HUES6 (cell line): ENCODE results near the gene EIF4G1.
"Not testable (repeated sequence)": the region's sequence is repeated elsewhere in the genome, so short reads cannot be mapped to it uniquely, and the experiment has no call there.

Experiments
- H3K27ac ChIP-seq: 2 replicates; pipeline ENCODE4 v1.7.0; 2013; ENCODE audit warnings: low read depth, mild to moderate bottlenecking, low read length, inconsistent platforms
- H3K27me3 ChIP-seq: 2 replicates; pipeline ENCODE4 v1.6.1; 2013; ENCODE audit warnings: low read length; ENCODE audit not compliant: control insufficient read depth, insufficient read depth
- H3K36me3 ChIP-seq: 2 replicates; pipeline ENCODE4 v1.6.1; 2013; ENCODE audit warnings: low read length; ENCODE audit not compliant: control insufficient read depth, insufficient read depth
- H3K4me1 ChIP-seq: 2 replicates; pipeline ENCODE4 v1.6.1; 2013; ENCODE audit warnings: low read length; ENCODE audit not compliant: control insufficient read depth, insufficient read depth
- H3K4me3 ChIP-seq: 2 replicates; pipeline ENCODE4 v1.5.1; 2013; ENCODE audit warnings: low read depth, low read length
- H3K9ac ChIP-seq: one replicate; pipeline ENCODE4 v1.6.1; 2013; ENCODE audit warnings: mild to moderate bottlenecking, low read length
- H3K9me3 ChIP-seq: 2 replicates; pipeline ENCODE4 v1.6.1; 2013; ENCODE audit warnings: low read depth, low read length; ENCODE audit not compliant: control insufficient read depth, insufficient read depth

Gene EIF4G1

GRCh38 chr3:184335291-184335660 is 20.9 kb downstream of the EIF4G1 start:
- Histone ChIP-seq H3K36me3 (peaks cover 45% of the 10 kb centered on the region), H3K27me3 (no peaks in the 10 kb centered on the region), H3K9ac (peak overlapping the region; percentile 1), H3K4me3 (peak overlapping the region; percentile 88), H3K9me3 (no peaks in the 10 kb centered on the region), H3K4me1 (peaks cover 20% of the 10 kb centered on the region), H3K27ac (peak overlapping the region; percentile 14; the same call in 1 of the 2 replicates)

DNA sequence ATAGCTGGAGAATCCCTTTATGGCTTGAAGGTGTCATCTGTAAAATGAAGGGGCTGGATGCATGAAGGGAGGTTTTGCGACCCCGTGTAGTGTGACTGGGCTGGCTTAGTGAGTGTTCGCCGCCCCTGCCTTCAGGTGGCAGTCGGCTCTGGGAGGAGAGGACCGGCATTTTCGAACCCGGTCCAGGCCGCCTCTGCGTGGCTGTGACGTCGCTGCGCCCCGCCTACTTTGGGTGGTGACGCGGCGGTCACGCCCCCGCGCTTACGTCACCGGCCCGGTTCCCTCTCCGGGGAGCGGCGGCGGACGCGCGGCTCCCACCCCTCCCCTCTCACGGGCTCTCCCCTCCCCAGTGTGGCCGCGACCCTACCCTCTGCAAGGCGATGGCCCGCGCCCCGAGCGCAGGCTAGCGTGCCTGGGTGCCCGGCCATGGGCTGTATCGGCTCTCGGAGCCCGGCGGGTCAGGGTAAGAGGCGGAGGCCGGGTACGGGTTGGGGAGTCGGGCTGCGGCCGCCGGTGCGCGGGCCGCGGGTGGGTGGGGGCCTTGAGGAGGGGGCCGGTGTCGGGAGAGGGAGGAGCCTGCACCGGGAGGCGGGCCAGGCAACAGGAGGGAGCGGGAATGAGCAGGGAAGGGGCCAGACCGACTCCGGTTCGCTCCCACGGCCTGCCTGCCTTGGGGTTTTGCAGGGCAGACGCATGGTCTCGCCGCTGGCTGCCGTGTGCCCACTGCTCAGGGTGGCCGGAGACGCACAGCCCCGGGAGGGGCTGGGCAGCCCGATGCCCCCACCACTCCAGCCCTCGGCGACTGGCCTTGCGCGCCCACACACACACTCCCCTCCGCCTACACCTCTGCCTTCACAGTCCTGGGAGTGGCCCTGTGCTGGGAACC is 21.5 kb downstream of the EIF4G1 start:
- peaks cover 24% of the 10 kb centered on the region for H3K4me1 ChIP-seq
- H3K27ac ChIP-seq: peak overlapping the region; percentile 75; the same call in 1 of the 2 replicates
- peak overlapping the region; percentile 84 for H3K9ac ChIP-seq
- H3K4me3 ChIP-seq: peak overlapping the region; percentile 88
- no peaks in the 10 kb centered on the region for H3K27me3 ChIP-seq
- H3K36me3 ChIP-seq: peaks cover 40% of the 10 kb centered on the region
- no peaks in the 10 kb centered on the region for H3K9me3 ChIP-seq

DNA sequence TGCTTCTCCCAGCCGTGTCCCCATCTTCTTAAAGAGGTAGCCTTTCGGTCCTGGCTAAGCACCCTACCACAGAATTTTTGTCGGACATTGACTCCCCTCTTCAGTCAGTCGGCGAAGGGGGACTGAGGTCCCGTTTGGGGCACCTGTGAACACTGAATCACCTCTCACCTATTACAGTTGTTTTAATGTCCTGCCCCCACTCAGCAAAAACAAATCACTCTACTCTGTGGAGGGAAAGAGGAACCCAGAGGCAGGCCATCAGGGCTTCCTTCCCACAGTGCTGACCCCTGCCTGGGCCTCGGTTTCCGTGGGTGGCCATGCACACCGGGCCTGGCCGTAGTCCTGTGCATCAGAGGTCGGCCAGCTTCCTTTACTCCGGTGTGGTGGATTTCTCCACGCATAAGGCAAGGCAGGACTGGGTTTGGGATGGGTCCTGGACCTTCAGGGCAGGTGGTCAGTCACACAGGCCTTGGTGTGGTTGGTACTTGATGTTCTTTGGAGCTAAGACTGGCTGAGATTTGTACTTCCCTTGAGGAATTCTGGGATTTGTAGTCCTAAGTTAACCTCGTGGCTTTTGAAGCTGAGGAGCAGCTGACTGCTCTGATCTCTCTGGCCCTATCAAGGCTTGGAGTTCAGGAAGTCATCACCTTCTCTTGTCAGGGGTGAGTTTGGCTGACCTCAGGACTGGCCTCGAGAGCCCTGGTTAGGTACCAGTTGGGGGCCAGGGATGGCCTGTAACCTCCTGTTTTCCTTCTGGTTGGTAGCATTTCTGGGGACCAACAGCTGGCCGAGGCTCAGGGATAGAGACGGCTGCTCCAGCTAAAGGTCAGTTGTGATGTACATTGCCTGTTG is 22.4 kb downstream of the EIF4G1 start:
- H3K4me3 ChIP-seq: peak overlapping the region; percentile 88
- peaks cover 35% of the 10 kb centered on the region for H3K36me3 ChIP-seq
- H3K9ac ChIP-seq: peak overlapping the region; percentile 84
- no peaks in the 10 kb centered on the region for H3K9me3 ChIP-seq
- no peaks in the 10 kb centered on the region for H3K27me3 ChIP-seq
- H3K4me1 ChIP-seq: peaks cover 25% of the 10 kb centered on the region
- H3K27ac ChIP-seq: peak overlapping the region; percentile 75; the same call in 1 of the 2 replicates

GRCh38 chr3:184337399-184337714 is 23.0 kb downstream of the EIF4G1 start, which contains the start of gene FAM131A:
FAM131A (plus strand) TSS chr3:184337600; CDS start chr3:184337631, 31 bp downstream.
- H3K27ac ChIP-seq: peak within 1 kb of the TSS; percentile 75; the same call in 1 of the 2 replicates
- peaks cover 32% of the 10 kb centered on the region for H3K36me3 ChIP-seq
- no peaks in the 10 kb centered on the region for H3K9me3 ChIP-seq
- H3K9ac ChIP-seq: peak within 1 kb of the TSS; percentile 84
- H3K4me1 ChIP-seq: peaks cover 25% of the 10 kb centered on the region
- no peaks in the 10 kb centered on the region for H3K27me3 ChIP-seq
- H3K4me3 ChIP-seq: peak within 1 kb of the TSS; percentile 88

DNA sequence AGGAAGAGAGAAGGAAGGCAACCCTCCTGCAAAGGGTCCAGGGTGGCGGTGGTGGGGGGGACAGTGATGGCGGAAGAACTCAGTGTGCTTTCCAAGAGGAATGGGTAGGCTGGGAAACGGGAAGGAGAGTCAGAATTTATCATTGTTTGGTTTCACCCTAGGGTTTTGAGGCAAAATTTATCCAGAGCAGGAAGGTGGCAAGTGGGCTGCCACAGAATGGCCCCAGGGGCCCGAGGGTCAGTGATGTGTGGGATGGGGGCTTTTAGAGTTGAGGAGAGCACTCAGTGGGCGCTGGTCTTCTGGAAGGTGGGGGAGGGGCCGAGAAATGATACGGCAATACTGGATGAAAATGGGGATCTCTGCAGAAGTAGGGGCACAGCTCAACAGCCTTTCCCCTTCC is 23.6 kb downstream of the EIF4G1 start:
- Histone ChIP-seq H3K27me3 (no peaks in the 10 kb centered on the region), H3K4me3 (peak overlapping the region; percentile 47), H3K9me3 (no peaks in the 10 kb centered on the region), H3K27ac (no peak overlapping the region), H3K9ac (peak overlapping the region; percentile 49), H3K36me3 (peaks cover 31% of the 10 kb centered on the region), H3K4me1 (peaks cover 25% of the 10 kb centered on the region)

DNA sequence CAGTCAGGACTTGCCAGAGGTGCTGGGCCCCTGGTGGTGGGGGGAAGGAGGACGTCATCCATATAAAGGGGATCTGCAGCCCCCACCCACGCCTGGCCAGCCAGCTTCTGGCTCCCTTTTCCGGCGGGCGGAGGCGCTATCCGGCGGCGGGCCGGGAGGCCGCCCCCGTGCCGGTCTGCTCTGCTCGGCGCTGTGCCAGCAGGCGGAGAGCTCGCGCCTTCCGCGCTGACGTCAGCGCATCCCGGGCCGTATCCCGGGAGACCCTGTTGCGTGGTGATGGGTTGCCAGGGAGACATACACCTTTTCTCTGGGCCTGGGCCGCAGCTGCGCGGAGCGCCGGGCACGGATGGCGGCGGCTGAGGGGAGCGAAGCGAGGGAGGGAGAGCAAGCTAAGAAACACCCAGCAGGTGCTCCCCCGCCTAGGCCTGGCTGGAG is 24.1 kb downstream of the EIF4G1 start:
- Histone ChIP-seq H3K36me3 (peaks cover 31% of the 10 kb centered on the region), H3K4me1 (peaks cover 25% of the 10 kb centered on the region), H3K9me3 (no peaks in the 10 kb centered on the region), H3K27me3 (no peaks in the 10 kb centered on the region), H3K4me3 (peak overlapping the region; percentile 47), H3K9ac (peak overlapping the region; percentile 49), H3K27ac (no peak overlapping the region)

DNA sequence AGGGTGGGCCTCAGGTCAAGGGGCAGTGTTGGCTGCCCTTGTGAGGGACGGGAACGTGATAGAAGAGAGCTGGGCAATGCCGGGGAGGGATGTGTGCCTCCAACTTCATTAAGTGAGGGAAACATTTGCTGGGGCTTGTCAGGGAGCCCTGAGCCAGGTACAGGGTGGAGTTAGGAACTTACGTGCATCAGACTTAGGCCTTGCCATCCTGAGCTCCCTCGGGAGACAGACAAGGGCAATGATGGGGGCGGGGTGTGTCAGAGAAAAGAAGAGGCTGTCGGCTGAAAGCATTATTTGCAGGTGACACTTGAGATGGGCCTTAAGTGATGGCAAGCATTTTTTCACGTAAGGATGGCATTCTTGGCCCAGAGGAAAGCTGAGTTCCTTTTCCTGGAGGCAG is 24.6 kb downstream of the EIF4G1 start:
- no peaks in the 10 kb centered on the region for H3K9me3 ChIP-seq
- peaks cover 25% of the 10 kb centered on the region for H3K4me1 ChIP-seq
- peaks cover 29% of the 10 kb centered on the region for H3K36me3 ChIP-seq
- H3K4me3 ChIP-seq: peak overlapping the region; percentile 47
- H3K27ac ChIP-seq: no peak overlapping the region
- H3K9ac ChIP-seq: no peak overlapping the region
- no peaks in the 10 kb centered on the region for H3K27me3 ChIP-seq

GRCh38 chr3:184339451-184340135 is 25.2 kb downstream of the EIF4G1 start:
- peaks cover 25% of the 10 kb centered on the region for H3K4me1 ChIP-seq
- not testable (repeated sequence) for H3K27me3 ChIP-seq

GRCh38 chr3:184341925-184342324 is 27.5 kb downstream of the EIF4G1 start:
- Histone ChIP-seq H3K27ac (no peak overlapping the region), H3K4me1 (peaks cover 28% of the 10 kb centered on the region), H3K4me3 (no peak overlapping the region), H3K9ac (no peak overlapping the region), H3K36me3 (peaks cover 29% of the 10 kb centered on the region), H3K9me3 (no peaks in the 10 kb centered on the region), H3K27me3 (no peaks in the 10 kb centered on the region)

More at GRCh38 chr3:184339451-184340135, 25.2 kb downstream of the EIF4G1 start:
- H3K36me3 ChIP-seq: peaks cover 27% of the 10 kb centered on the region
- H3K9ac ChIP-seq, H3K9me3 ChIP-seq, H3K4me3 ChIP-seq, H3K27ac ChIP-seq: not testable (repeated sequence)

DNA sequence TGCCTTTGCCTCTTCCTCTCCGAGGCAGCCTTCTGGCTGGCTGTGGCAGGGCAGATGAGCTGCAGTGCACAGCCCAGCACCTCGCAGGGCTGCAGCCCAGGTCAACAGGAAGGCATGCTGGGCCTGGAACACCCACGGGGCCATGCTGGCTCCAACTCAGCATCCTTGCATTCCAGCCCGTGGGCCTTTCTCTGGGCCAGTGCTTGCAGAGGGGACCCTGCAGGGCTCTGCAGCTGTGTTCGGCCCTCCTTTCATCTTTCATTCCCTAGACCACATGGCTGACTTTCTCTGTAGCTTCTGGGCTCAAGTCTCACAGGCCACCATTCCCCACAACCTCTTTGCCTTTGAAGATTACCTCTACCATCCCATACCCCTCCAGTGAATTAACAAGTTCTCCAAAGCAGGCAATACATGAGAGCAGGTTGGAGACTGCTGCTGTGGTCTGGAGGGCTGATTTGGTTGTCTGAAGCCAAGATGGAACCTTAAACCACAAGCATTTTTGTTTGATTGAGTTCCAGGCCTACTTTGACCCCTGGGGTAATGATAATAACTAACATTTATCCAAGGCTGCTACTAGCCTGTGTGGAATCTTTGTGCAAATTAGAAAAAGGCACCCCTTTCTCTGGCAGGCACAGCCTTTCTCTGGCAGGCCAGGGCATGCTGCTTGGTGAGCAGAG is 28.9 kb downstream of the EIF4G1 start:
- Histone ChIP-seq H3K4me1 (peaks cover 21% of the 10 kb centered on the region), H3K4me3 (no peak overlapping the region), H3K9ac (no peak overlapping the region), H3K36me3 (peaks cover 30% of the 10 kb centered on the region), H3K27ac (no peak overlapping the region), H3K9me3 (no peaks in the 10 kb centered on the region), H3K27me3 (no peaks in the 10 kb centered on the region)
